ENCODE data around the gene IGFBP6.

The IGFBP6 gene
- 0 to 0.16 (median 0.04) reads per million in 3 experiments for total RNA-seq

GRCh38 chr12:53097564-53098353, at the start of gene IGFBP6:
Gene IGFBP6 (plus strand): TSS chr12:53097667. CDS start chr12:53097718, 51 bp downstream.
- peak; percentile 47 for DNase-seq

DNA sequence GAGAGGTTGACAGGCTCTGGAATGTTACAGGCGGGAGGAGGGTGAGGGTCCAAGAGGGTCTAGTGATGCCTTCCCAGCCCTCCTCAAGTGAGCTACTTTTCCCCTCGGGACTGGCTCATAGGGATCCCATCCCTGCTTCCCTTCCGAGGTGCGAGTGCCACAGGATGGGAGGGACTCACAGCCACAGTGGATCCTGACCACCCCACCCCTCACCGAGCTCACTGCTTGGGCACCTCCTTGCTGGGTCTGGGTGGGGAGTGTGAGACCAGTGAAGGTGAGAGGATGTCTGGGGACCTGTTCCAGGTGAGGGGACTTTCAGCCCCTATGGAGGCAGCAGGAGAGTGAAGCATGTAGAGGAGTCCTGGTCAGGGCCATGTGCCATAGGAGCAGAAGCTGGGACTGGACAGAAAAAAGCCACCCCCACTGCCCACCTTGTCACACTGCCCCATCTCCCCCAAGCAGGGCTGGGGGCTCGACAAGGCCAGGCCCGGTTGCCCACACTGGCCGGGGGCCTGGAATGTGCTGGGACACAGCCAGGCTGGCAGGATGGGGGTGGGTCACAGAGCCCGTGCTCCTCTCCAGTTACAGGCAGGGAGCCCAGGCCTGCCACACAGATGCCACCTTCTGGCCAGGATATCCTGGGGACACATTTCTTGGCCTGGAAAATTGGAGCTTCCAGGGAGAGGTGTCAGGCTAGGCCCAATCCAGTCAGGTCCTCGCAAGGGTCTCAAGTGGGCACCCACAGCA, 49.3 kb upstream of the IGFBP6 start:
- DNase-seq = no peak

- no peak for DNase-seq
Observed at GRCh38 chr12:53048780-53049401, 48.6 kb upstream of the IGFBP6 start.

GRCh38 chr12:53049571-53050318, 47.7 kb upstream of the IGFBP6 start, which contains the start of gene TNS2:
Gene TNS2 (plus strand): TSS chr12:53050065. CDS start chr12:53050186, 121 bp downstream.
- DNase-seq = no peak

- DNase-seq = no peak
Observed at GRCh38 chr12:53050426-53051057, 46.9 kb upstream of the IGFBP6 start.

DNA sequence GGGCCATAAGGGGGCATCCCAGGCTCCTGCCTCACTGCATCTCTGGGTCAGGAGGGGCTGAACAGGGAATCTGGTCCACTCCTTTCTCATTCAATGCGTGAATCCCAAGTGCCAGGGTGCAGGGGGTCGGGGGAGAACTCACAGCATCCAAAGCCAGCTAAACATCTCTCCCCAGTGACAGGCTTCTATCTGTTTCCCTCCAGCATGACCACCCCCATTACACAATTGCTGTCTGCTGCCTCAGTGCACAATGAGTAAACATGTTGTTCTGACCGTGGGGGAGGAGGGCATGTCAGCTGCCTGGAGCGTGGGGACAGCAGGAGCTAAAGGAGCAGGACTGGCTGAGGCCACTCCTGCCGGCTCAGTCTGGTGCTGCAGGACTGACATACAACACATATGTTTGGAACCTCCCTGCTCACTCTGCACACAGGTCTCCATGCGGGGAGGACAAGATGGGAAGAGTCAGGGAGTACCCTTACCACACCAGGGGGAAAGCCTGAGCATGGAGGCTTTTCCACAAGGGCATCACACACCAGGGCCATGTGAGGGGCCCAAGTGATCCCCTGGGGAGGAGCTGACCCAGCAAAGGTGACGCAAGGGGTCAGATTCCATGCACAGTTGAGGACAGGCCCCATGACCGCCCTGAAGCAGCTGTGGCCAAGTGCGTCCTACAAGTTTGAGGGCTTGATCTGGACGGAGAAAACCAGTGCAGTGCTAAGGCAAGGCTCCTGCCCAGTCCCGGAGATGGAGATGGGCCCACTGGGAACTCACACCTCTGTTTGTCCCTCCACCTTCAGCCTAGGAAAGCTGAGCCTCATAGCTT, 46.2 kb upstream of the IGFBP6 start:
- no peak for DNase-seq

DNA sequence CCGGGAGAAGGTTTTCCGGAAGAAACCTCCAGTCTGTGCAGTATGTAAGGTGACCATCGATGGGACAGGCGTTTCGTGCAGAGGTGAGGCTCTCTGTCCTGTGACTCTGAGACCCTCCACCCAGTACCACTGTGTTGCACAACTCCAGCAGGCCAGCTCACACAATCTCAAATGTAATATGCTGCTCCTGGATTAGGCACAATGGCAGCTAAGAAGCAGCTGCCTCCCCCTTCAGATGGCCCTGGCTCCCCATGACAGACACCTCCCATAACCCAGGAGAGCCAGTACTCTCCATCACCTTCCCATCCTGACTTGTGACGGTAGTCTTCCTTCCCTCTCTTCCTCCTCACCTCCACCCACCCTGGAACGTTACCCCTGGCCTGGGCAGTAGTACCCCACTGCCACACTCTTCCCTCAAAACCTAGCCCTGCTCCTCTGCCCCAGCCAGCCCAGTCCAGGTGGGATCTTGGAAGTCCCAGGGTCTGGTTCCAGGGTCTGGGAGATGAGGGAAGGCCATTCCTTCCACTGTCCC, 45.5 kb upstream of the IGFBP6 start:
- DNase-seq = no peak

DNA sequence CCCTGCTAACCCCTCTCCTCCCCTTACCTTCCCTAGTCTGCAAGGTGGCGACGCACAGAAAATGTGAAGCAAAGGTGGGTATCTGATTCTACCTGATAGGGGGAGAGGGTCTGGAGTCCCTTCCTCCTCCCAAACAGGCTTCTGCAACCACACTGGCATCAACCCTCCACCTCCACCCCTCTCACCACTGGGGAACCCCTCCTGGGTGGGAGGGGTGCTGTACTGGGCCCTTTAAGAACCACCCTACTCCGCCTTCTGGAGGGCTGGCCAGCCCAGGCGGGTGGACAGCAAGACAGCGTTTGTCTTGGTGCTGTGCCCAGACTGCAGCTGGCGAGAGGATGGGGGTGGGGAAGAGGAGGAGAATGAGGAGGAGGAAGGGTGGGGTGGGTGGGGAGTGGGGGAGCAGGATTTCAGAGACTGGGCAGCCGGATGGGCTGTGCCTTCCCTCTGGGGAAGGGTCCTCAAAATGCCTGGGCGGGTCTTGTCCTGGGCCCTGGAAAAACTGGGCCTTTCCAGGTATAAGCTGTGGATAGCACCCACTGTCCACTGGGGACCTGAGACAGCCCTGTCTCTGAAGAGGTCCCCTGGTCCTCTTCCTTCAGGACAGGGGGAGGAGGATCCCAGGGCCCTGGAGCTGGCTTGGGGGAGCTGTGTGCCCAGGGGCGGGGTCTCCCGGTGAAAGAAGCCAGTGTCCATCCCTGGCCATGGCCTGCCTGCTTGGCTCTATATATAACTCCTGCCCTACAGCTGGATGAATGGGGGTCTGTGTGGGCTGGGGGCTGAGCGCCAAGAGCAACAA, 44.8 kb upstream of the IGFBP6 start:
- DNase-seq = no peak

DNA sequence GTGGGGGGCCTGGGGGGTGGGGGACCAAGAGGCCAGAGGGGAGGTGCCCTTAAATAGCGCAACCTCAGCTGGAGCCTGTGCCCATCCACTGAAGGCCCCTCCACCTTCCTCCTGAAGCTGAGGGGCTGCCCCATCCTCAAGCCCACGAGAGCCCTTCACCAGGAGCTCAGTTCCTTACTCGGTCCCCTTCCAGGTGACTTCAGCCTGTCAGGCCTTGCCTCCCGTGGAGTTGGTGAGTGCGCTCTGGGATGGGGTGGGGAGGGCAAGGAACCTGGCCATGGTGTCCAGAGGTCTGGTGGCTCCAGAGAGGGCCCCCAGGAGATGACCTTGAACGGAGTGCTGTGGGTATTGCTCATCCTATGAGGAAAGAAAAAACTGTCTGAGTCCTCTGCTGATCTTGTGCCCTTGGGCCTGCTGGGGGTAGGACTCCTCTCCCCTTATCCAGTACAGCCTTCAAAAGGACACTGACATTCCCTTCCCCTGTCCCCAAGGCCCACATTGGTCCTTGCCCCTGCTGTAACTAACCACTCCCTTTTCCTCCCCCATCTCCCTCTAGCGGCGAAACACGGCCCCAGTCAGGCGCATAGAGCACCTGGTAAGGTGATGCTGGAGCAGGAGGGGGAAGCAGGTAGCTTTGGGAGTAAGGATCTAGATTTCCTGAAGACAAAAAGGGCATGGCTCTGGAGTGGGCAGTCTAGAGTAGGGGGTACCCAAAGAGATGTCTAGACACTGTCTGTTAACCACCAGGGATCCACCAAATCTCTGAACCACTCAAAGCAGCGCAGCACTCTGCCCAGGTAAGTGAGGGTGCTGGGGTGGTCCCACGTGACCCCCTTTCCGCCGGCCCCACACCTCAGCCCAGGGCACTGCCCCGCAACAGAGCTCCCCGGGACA, 44.0 kb upstream of the IGFBP6 start:
- peak; percentile 50 for DNase-seq

DNA sequence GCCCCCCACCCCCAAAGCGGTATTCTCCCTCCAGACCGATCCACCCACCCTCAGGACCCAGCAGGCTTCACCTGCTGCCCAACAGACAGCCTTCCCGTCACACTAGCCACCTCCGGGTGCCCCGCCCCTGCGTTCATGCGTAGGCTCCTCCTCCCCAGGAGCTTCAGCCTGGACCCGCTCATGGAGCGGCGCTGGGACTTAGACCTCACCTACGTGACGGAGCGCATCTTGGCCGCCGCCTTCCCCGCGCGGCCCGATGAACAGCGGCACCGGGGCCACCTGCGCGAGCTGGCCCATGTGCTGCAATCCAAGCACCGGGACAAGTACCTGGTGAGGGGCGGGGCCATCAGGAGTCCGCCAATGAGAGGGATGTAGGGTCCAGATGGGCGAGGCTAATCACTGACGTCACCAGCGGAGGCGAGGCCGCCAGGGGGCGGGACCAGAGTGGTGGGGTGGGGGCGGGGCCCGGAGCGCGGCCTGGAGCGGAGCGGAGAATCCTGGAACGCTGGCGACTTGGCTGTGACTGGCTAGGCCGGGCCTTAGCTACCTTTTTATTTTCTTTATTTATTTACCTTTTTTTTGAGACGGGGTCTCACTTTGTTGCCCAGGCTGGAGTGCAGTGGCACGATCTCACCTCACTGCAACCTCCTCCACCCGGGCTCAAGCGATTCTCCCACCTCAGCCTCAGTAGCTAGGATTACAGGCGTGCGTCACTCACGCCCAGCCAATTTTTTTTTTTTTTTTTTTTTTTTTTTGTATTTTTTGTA, 43.2 kb upstream of the IGFBP6 start:
- peak; percentile 92 for DNase-seq

DNA sequence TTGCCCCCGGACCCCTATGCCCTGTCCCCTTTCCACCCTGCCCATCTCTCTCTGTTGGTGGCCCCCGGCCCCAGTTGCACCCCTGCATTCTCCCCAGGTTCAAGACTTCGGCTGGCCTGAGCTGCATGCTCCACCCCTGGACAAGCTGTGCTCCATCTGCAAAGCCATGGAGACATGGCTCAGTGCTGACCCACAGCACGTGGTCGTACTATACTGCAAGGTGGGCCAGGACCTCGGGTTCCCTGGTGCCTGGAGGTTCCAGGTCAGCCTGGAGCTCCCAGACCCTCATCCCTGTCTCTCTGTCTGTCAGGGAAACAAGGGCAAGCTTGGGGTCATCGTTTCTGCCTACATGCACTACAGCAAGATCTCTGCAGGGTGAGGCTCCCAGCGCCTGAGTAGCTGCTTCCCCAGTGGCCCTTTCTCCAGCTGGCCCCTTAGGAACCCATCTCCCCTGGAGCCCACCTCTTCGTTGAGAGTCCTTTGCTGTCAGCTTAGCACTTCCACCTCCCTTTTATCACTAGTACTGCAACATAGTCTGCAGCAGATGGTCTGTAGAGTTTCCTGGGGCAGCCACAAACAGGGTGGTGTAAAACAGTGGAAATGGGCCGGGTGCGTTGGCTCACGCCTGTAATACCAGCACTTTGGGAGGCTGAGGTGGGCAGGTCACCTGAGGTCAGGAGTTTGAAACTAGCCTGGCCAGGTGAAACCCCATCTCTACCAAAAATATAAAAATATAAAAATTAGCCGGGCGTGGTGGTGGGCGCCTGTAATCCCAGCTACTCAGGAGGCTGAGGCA, 41.8 kb upstream of the IGFBP6 start:
- no peak for DNase-seq

- DNase-seq = no peak
Observed at GRCh38 chr12:53056296-53056695, 41.2 kb upstream of the IGFBP6 start.

DNA sequence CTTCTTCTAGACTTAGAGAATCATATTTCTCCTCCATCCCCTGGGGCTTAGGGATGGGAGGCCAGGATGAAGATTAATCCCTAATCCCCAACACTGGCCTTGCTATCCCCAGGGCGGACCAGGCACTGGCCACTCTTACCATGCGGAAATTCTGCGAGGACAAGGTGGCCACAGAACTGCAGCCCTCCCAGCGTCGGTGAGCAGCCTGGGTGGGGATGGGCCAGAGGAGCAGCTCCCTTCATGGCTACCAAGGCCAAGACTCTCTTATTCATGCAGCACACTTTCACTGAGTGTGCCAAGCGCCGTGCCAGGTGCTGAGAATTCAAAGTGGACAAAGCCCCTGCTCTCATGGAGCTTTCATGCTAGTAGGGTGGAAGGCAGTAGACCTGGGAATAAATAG, 40.6 kb upstream of the IGFBP6 start:
- DNase-seq = no peak

DNA sequence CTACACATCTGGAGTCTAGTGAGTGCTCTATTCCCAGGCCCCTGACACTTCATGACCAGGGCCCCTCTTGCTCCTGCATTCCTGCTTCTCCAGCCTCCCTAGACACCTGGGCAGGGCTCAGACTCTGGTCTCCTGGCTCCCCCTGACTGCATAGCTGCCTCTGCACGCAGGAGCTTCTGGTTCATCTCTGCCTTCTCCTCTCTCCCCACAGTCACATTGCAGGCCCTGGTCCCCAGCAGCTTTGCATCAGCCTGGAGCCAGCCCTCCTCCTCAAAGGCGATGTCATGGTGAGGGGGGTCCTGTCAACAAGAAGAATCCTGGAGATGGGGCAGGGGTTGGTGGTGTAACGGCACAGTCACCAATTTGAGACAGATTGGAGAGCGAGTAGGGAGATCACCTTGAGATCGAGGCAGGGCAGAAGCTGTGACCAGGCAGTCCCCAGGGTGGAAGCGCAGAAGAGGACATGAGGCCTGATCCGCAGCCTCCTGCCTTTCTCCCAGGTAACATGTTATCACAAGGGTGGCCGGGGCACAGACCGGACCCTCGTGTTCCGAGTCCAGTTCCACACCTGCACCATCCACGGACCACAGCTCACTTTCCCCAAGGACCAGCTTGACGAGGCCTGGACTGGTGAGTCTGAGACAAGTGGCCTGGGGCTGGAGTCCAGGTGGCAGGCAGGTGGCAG, 39.5 kb upstream of the IGFBP6 start:
- no peak for DNase-seq

DNA sequence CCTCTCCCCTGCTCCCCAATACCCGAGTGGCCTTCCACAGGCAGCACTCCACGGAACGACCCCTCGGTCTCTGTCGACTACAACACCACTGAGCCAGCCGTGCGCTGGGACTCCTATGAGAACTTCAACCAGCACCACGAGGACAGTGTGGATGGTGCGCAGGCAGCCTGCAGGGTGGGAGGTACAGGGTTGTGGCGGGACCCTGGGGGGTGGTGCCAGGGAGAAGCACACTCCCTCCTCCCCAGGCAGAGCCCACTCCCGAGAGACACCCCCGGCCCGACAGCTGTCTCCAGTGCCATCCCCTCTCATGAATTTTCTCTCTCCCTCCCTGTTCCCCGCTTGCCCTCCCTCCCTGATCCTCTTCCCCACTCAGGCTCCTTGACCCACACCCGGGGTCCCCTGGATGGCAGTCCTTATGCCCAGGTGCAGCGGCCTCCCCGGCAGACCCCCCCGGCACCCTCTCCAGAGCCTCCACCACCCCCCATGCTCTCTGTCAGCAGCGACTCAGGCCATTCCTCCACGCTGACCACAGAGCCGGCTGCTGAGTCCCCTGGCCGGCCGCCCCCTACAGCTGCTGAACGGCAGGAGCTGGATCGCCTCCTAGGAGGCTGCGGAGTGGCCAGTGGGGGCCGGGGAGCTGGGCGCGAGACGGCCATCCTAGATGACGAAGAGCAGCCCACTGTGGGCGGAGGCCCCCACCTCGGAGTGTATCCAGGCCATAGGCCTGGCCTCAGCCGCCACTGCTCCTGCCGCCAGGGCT, 38.6 kb upstream of the IGFBP6 start:
- no peak for DNase-seq

DNA sequence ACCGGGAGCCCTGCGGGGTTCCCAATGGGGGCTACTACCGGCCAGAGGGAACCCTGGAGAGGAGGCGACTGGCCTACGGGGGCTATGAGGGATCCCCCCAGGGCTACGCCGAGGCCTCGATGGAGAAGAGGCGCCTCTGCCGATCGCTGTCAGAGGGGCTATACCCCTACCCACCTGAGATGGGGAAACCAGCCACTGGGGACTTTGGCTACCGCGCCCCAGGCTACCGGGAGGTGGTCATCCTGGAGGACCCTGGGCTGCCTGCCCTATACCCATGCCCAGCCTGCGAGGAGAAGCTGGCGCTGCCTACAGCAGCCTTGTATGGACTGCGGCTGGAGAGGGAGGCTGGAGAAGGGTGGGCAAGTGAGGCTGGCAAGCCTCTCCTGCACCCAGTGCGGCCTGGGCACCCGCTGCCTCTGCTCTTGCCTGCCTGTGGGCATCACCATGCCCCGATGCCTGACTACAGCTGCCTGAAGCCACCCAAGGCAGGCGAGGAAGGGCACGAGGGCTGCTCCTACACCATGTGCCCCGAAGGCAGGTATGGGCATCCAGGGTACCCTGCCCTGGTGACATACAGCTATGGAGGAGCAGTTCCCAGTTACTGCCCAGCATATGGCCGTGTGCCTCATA, 37.9 kb upstream of the IGFBP6 start:
- no peak for DNase-seq

Measured in central memory CD4-positive, alpha-beta T cell (primary cell).